HG02840 (cell line): ENCODE data around the gene ARHGEF37.

ENCODE experiments used
- ATAC-seq: cut with Tn5 transposase; IDR thresholded peaks from one replicate; pipeline ENCODE4 v1.9.1; 2021; ENCODE audit warnings: mild to moderate bottlenecking, moderate library complexity, moderate number of reproducible peaks; ENCODE audit not compliant: unreplicated experiment, low FRiP score

Gene ARHGEF37

DNA sequence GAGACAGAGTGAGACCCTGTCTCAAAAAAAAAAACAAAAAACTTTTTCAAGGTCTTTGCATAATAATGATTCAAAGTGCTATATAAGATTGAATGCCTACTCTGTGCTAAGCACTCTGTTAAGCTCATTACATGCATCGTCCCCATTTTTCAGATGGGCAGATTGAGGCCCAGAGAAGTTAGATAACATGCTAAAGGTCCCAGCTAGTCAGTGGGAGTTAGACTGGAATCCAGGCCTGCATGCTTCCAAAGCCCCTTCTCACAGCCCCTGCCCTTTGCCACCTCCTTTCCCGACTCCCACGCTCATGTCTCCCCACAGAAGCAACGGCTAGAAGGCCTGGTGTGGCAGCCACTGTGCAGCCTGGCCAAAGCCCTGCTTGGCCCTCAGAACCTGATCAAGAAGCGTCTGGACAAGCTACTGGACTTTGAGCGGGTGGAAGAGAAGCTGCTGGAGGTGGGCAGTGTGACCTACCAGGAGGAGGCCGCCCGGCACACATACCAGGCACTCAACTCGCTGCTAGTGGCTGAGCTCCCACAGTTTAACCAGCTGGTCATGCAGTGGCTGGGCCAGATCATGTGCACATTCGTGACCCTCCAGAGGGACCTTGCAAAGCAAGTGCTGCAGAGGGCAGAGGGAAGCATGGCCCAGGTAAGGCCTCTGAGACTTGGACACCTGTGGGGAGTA, 40.3 kb downstream of the ARHGEF37 start:
- ATAC-seq = no peak

DNA sequence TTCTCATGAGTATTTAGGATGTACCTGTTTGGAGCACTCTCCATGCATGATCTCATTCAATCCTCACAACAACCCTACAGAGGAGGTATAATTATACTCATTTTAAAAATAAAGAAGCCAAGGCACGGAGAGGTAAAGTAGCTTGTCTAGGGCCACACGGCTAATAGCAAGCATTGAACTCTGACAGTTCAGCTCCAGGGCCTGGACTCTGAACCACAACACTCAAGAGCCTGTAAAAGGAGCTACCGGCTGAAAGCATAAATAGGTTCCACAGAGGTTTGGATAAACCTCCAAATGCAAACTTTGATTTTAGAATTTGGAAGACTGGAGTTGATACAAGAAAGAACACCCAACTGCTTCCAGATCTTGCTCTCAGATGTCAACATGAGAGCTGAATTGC, 41.2 kb downstream of the ARHGEF37 start:
- no peak for ATAC-seq

DNA sequence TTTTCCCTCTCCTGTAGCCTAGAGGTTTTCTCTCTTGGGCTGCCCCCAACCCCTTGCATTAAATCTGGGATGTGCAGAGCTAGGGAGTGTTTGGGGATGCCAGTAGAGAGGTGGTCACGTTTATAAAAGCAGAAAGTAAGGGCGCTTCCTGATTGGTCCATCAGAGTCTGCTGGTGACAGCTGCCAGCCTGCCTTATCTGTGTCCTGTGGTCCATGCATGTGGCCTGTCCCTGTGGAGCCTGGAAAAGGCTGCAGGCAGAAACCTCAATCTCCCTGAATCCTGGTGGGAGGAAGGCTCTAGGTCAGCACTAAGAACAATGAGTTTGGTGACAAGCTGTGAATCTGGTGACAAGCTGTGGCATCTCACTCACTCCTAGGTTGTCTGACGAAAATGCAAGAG, 42.2 kb downstream of the ARHGEF37 start:
- ATAC-seq = no peak

DNA sequence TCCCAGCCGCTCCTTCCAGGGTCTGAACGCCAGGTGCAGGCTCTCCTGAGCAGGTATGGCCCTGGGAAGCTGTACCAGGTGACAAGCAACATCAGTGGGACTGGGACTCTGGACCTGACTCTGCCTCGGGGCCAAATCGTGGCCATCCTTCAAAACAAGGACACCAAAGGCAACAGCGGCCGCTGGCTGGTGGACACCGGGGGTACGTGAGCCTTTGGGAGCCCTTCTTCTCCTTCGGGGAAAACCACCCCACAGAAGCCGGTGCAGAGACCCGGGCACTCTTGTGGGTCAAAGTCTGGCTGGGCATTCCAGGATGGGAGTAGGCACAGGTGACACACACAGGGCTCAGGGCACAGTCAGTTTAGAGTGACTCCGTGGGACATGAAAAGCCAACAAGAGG, 45.8 kb downstream of the ARHGEF37 start:
- ATAC-seq = no peak

DNA sequence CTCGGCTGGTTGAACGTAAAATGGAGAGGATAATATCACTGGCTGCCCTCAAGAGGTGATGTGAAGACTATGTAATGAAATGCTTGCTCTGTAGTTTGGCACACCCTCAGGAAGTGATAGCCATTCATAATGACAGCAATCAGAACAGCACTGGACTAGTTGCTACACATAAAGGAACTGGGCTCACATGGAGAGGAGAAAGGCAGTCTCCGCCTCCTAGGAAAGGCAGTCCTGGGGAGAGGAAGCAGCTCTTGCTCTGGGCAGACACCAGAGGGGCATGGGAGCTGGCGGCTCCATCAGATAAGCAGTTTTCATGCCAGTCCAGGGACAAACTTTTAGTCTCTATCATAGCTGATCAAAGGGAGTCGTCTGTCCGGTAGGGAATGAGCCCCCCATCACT, 46.9 kb downstream of the ARHGEF37 start:
- no peak for ATAC-seq

DNA sequence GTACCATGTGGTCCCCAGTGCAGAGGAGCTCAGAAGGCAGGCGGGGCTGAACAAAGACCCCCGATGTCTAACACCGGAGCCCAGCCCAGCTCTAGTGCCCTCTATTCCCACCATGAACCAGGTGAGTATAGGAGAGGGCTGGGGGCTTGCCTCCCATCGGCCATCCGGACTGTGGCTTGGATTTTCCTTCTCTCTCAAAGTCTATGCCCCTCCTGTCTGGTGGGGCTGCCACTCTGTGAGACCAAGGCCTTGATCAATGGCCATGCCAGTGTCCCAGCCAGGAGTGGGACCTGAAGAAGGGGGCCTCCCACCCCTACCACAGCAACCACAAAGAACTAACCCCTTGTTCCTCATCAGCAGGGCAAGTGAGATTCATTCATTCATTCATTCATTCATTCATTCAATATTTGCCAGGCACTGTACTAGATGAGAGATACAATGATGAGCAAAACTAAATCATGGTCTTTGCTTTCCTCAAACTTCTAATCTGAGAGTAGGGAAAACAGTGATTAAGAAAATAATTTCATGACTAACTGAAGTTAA, 47.6 kb downstream of the ARHGEF37 start:
- no peak for ATAC-seq

DNA sequence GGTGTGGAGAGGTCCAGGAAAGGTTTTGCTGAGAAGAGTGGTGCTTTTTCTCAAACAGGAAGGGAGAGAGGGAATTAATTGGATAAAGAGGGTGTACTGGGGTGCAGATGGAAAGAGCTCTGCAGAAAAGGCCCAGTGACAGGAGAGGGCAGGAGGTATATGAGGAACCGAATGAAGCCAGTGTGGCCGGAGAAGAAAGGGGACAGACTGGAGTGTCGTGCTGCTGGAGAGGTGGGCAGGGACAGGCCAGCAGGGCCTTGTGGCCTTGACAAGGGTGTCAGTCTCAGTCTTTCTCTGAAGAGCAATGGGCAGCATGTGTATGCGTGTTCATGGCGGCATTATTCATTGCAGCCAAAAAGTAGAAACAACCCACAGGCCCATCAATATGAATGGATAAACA, 48.1 kb downstream of the ARHGEF37 start:
- ATAC-seq = no peak

DNA sequence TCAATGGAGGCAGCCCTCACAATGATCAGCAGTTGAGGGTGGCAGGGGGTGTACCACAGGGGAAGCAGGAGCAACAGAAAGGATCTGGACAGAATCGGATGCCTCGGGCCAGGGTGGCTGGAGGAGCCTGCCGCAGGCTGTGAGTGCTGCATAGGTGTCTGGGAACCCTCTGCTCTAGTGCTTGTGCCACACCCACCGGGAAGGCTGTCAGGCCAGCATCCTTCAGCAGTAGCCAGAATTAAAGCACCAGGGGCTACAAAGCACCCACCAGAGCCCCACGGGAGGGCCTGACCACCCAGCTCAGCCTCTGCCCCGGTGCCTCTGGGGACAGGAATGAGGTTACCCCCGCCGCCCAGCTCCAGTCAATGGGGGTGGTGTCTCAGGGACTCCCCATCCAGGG, 49.0 kb downstream of the ARHGEF37 start:
- no peak for ATAC-seq

DNA sequence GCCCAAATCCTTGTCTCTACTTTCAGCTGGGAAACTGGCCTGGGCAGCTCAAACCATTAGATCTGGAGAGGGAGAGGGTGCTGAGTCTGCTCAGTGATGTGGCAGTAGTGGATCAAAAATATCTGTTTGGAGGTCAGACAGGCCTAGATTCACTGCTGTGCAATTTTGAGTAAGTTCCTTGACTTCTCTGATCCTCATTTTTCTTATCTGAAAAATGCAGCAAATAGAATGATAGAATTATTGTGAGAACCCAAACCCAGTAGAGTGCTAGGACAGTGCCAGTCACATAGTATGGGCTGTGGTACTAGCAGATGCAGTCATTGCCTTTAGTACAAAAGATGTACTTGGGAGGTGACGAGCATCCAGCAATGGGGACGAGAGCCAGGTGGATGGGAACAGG, 50.2 kb downstream of the ARHGEF37 start:
- no peak for ATAC-seq

DNA sequence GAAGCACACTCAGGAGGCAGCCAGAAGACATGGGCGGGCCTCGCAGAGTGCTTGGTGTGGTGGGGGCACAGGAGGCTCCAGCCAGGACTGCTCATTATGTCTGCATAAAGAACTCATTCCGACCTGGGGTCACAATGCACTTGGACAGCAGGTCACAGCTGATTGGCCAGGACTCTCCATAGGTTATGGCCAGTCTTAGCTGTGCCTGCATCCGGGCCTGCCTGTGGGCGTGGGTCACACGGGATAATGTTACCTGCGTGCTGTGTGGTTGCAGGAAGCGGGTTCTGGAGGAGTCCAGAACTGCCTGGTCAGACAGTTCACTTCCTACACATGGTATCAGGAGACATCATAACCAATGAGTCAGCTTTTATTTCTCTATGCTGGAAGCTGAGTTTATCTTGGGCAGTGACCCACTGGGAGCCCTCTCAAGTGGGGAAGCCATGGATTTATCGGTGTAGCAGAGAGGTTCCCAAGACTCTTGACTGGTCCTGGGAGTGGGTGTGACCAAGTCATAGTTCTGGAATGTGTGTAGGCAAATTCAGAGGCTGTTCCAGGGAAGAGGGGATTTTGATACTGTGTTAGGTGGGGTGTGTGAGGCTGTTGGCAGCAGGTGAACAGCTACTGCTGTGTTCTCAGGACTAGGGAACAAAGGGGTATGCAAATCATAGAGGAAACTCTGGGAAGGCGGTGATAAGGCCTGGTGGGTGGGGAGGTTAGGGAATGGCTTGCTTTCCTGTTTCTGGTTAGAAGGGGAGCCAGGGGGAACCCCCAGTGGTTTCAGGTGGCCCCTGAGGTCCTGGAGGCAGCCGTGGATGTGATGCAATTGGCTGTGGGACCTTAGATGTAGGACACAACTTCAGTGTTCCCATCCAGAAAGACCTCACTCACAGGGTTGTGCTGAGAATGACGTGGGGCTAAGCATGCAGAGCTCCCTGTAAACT, 51.3 kb downstream of the ARHGEF37 start:
- ATAC-seq = no peak

DNA sequence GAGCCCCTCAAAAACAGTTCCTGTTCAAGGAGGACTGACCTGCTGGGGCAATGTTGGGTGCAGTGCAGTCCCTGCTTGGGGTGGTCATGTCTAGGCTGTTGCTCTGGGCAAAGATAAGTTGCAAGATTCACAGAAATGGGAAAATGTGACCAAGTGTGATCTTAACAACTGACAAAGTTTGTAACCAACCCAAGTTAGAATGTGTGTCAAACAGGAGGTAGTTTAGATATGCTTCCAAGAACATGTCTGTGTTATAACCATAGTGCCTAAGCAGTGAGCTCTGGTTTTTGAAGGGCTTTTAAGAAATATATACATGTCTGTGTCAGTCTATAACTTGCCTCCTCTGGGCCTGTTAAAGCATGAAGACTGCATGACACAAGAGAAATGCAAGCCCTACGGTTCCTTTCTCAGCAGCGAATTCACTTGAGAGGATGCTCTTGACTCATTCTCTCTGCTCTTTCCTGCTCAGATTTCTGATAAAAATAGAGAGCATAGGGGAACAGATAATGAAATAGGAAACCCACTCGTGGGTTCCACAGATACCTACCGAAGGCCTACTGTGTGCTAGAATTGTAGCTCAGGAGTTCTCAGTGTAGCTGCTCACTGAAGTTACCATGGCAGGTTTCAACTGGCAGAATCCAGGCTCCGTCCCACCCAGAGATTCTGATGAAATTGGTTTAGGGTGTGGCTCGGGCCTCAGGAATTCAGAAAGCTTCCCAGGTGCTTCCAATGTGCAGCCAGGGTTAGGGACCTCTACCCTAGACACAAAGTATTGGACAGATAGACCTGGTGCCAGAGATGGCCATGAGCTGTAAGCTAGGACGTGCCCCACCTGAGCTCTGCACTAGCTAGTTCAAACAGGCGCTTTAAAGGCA, 52.4 kb downstream of the ARHGEF37 start:
- ATAC-seq = no peak

DNA sequence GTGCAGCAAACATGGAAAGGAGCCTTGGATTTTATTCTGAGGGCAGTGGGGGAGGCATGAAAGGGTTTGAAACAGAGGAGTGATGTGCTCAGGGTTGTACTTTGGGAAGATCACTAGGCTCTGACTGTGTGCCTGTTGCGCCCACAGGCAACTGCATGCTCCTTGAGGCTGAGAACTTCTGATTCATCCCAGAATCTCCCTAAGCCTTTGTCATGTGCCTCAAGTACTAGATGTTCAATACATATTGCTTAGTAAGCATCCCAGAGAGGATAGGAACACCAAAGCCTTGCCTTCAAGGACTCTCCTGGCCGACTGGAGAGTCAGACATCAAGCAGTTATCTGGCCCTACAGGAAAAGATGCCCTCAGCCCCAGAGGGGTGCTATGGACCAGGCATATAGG, 54.1 kb downstream of the ARHGEF37 start:
- no peak for ATAC-seq

DNA sequence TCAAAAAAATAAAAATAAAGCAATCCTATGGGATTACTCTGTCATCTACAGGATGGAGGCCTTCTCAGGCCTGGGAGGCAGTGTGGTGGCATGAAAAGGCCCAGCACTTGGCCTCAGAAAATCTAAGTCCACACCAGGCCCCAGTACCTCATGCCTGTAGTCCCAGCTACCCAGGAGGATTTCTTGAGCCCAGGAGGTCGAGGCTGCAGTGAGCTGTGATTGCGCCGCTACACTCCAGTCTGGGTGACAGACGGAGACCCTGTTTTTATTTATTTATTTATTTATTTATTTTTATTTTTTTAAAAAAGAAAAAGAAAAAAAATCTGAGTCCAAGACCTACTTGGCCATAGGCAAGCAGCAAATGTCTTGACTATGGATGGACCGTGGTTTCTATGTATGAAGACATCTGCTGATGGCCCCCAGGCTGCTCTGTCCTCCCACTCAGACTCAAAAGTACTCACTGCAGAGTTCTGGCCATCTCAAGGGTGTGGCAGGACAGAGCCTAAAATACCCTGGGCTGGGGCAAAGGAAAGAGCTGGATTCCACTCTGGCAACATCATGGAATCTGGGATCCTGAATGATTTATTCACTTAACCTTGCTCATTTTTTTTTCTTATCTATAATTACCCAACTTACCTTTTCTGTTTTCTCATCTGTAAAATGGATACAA, 55.0 kb downstream of the ARHGEF37 start:
- no peak for ATAC-seq

DNA sequence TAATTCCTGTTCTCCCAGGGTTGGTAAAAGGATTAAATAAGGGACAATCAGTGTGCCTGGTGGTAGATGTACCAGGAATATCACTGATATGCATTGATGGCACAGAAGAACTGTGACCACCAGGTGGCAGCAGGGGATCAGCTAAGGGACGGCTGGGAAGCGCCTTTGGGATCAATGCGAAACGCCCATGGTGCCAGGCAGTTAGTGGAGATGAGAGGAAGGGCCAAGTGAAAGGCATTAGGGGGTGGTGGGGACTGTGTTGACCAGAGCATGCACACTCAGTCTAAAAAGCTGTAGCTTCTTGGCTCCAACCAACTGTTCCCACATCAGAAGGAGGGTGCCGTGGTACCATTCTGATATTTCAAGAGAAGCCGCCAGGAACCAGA, 55.6 kb downstream of the ARHGEF37 start:
- no peak for ATAC-seq

DNA sequence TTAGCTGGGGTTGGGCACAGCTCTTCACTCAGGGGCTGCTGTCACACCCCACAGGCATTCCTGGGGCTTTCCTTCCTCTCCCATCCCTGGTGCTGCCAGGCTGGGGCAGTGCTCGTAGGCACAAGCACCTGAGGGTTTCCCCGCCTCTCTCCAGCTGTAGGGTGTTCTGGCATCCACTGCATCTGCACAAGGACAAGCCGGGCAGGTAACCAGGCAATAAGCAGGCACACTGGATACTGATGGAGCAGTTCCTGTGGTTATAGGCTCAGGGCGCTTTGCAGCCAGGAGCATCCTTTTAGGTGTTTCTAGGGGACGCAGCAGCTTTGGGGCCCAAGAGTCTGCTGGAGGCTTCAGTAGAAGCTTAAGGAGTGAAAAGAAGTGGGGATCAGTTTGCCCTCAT, 56.8 kb downstream of the ARHGEF37 start:
- no peak for ATAC-seq

DNA sequence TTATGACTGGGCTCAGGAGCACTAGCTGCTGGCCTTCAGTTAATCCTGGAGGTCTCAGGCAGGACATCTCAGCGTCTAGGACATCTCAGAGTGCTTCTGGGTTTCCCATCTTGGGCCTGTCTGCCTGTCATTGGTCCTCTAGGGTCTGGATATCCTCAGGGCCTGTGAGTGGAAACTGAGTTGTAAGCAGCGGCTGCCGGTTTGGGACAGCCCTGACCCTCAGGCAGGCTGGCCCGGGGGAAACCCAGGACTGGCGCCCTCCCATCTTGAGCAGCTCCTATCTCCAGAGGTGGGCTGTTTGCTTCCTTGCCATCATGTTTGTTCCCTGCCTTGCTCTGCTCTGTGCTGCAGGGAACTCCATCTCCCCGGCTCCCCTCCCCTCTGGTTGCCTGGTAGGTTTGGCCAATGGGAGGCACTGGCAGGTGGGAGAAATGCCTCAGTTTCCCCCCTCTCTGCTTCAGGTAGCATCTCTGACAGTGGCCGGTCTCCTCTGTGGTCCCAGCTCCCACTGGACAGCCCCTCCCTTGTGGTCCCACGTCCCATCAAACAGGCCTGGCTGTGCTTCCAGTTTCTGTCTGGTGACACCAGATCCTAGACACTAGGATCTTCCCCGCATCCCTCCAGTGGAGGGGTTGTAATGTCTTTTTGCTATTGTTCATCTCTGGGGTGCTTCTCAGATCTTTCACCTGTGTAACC, 57.4 kb downstream of the ARHGEF37 start:
- no peak for ATAC-seq

DNA sequence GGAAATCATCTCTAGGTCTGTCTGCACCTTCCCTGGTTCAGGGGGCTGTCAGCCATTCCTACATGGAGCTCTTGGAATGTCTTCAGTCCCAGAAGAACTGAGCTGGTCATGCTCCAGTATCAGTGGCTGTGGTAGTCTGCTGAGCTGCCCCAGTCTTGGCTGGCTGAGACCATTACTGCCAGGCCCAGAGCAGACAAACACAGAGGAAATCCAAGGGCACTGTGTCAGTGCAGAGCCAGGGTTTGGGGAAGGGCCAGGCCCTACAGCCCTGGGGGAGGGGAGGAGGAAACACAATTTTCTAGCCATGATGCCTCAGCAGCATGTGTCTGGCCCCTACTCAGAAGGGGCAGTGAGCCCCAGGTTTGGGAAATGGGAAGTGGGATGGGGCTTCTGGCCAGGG, 58.4 kb downstream of the ARHGEF37 start:
- ATAC-seq = no peak

DNA sequence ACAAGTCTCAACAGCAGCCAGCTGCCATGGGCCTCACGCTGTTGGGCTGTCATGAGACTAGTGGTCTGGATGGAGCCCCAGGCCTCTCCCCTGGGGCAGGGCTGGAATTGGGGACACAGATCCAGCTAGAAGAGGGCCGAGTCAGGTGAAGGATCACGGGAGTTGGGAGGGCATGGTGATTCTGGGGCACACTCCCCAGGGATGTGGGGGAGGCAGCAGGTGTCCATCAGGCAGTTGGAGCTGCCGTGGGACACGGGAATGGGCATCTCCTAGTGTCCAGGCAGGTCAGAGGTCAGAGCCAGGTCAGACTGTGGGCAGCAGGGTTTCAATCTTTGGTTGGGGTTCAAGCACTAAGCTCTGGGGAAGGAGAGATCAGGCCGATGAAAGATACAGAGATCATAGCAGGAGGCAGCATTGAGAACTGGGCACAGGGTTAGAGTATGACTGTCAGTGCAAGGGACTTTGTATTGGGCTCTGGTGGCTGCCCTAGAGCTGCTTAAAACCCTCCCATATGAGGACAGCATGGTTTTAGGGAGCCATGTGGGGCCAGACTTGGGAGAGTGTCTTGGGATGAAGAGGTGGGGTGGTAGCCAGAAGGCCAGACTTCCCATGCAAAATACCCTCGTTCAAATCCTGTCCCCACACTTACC, 59.2 kb downstream of the ARHGEF37 start:
- ATAC-seq = no peak

DNA sequence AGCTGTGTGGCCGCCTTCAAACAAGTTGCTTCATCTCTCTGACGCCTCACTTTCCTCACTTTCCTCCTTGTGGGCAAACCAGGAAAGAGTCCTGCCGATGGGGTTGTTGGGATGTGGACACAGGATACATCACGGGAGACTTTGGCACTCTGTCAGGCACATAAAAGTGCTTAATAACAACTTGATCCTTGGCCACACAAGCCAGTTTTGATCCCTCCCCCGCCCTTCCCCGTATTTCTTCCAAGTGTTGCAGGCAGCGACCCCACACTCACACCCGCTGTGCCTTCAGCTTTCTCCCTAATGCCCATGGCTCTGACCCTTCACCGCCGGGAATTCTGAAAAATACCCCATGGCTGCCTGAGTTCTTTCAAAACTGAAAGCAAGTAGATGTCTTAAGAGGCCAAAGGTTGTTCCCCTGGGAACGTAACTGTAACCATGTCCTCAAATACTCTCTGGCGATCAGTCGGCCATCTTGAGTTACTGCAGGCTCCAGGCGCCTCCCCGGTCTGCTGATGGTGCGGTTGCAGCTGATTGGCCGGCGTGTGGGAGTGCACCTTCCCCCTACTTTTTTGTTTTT, 59.8 kb downstream of the ARHGEF37 start:
- ATAC-seq = no peak
